ENCODE results near the gene ZNF680. TPM values are rescaled to one million over a fixed set of nuclear protein-coding genes. Genes with fewer than 3 reads are reported as not detected.
"Not testable (repeated sequence)": the region's sequence is repeated elsewhere in the genome, so short reads cannot be mapped to it uniquely, and the experiment has no call there.

ZNF680 gene
- total RNA-seq, 4 donors from 2014 or later = 4.7 to 33.6 (median 15.1) TPM

DNA sequence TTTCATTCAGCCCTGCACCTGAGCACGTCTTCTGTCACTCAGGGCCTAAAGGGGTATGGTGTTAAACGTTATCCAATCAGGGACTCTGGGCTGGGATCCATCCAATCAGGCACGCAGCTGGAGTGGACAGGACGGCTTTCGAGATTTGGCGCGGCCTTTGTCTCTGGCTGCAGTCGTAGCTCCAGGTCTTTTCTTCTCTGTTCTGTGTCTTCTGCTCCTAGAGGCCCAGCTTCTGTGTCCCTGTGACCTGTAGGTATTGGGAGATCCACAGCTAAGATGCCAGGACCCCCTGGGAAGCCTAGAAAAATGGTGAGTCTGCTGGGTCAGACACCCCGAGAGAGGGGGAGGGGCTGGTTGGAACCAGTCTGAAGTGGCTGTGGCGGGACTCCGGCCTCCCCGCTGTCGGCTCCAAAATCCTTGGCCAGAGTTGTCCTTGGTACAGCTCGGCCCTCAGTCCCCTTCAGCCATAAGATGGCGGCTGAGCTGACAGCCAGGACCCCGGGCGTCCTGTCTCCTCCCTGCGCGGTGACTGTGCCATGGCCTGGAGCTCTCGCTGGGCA is 11.7 kb upstream of the ZNF680 start:
- TF ChIP-seq, protein P1, sequence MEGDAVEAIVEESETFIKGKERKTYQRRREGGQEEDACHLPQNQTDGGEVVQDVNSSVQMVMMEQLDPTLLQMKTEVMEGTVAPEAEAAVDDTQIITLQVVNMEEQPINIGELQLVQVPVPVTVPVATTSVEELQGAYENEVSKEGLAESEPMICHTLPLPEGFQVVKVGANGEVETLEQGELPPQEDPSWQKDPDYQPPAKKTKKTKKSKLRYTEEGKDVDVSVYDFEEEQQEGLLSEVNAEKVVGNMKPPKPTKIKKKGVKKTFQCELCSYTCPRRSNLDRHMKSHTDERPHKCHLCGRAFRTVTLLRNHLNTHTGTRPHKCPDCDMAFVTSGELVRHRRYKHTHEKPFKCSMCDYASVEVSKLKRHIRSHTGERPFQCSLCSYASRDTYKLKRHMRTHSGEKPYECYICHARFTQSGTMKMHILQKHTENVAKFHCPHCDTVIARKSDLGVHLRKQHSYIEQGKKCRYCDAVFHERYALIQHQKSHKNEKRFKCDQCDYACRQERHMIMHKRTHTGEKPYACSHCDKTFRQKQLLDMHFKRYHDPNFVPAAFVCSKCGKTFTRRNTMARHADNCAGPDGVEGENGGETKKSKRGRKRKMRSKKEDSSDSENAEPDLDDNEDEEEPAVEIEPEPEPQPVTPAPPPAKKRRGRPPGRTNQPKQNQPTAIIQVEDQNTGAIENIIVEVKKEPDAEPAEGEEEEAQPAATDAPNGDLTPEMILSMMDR (IDR thresholded peaks at IDR 0.05) = no peak
- peak; percentile 68 for DNase-seq (ENCODE audit: low spot score)
- peak; percentile 82 for ATAC-seq (ENCODE audit: low FRiP score)

DNA sequence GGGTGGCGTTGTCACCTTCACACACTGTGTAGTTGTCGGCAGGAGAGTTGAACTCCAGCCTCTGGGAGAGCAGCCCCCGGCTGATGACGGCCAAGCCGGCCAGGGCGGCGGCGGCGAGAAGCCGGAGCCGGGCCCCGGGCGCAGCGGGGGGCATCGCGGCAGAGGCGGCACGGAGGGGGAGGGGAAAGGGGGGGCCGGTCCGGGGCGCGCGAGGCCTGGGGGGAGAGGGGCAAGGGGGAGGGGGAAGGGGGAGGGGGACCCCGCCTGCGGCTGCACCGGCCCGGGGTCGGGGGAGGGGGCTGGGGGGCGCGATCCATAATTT is 7.4 kb upstream of the ZNF680 start:
- not testable (repeated sequence) for ATAC-seq (ENCODE audit: low FRiP score); DNase-seq (ENCODE audit: low spot score)

DNA sequence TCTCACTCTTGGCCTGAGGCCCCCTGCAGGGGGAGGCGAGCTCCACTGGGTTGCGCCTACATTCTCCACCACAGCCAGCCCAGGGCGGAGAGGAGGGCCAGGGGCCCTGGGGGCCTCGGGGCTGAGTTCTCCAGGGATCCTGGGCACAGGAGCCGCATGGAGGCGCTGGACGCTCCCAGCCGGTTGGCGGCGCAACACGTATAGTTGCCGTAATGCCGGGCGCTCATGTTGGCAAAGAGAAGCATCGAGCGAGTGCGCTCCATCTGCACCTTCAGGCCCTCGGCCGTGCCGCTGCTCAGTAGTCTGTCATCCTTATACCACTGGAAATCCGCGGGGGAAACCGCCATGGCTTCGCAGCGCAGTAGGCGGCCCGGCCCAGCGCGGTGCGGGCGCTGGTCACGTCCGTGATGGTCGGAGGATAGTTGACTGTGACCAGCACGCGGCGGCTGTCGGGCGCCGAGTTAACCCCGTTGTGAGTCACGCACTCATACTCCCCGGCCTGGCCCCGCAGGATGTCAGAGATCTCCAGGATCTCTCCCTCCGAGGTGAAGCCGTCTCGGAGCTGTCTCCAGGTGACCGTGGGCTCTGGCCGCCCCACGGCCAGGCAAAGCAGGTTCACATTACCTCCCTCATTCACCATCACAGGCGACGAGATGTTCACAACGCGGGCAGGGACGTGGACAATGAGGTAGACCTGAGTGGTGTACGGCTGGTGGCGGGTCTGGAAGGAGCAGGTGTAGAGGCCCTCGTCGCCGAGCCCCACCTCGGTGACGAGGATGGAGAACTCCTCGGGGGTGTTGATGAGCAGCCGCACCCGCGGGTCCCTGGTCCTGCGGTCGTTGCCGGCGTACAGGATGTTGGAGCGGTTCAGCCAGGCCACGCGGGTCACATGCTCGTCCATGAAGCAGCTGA is 6.8 kb upstream of the ZNF680 start:
- peak; percentile 87 for ATAC-seq (ENCODE audit: low FRiP score)
- DNase-seq (ENCODE audit: low spot score) = not testable (repeated sequence)

DNA sequence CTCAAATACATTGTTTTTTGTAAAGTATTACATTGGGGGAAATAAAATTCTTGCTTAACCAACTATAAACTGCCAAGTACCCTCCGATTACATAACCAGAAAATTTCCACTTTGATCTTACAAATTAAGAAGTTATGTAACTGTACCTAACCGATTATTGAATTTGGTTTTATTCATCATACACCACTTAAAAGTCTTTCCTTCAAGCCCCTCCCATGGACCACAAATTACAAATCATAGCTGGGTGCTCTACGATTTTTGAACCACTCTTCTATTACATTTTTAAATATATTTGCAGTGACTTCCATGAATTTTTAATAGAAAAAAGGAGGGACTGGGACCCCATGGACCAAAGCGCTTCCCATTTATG is 630 bp downstream of the ZNF680 start:
- TF ChIP-seq, protein P1 (IDR thresholded peaks at IDR 0.05) = no peak
- ATAC-seq (ENCODE audit: low FRiP score) (no peak), DNase-seq (ENCODE audit: low spot score) (no peak)

DNA sequence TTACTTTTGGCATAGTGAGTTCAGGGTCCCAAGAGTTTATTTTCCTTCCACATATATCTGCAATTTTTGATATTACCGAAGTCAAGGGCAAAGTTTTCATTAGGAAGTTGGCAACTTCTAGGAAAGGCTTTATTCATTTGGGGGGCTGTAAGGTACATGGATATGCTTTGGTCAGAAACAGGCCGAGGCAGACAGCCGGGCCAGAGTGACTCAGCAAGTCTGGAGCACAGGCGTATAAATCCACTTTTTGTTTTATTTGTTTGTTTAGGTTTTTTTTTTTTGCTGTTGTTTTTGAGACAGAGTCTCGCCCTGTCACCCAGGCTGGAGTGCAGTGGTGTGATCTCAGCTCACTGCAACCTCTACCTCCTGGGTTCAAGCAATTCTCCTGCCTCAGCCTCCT is 3.7 kb downstream of the ZNF680 start:
- TF ChIP-seq, protein P1 (IDR thresholded peaks at IDR 0.05) = no peak
- ATAC-seq (ENCODE audit: low FRiP score) (no peak), DNase-seq (ENCODE audit: low spot score) (no peak)

DNA sequence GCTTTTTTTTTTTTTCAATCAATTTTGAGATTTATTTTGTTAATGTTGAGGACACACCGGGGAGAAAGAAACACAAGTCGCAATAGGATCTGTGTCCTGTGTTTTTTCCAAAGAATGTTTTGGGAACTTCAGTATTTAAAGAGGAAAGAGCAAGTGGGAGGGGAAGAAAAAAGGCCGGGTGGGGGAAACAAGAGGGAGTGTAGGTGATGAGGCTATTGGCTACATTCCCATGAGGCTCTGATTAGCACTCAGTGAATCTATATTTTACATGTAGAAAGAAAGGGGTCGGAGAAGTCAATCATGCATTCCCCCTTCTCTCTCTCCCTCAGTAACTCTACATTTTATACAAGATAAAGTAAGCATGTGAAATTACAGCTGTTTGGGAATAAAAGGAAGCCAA is 4.1 kb downstream of the ZNF680 start:
- TF ChIP-seq, protein P1 (IDR thresholded peaks at IDR 0.05) = no peak
- ATAC-seq (ENCODE audit: low FRiP score) = no peak
- DNase-seq (ENCODE audit: low spot score) = no peak

DNA sequence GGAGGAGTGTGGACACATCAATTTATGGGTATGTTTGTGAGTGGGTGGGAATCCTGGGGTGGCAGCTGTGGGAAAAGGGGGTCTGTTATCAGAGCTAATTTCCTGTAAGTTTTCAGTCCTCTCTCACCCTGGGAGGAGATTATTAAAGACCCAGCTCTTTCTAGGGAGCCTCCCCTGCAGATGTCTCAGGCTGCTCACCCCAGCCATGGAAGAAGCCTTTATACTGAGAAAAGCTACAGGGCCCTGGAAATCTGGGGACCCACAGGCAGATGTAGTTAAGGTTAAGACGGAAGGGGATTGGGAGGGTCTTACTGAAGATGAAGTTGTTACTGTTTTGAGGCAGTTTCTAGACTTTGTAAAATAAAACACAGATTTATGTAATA is 4.6 kb downstream of the ZNF680 start:
- ATAC-seq (ENCODE audit: low FRiP score) (no peak), DNase-seq (ENCODE audit: low spot score) (no peak)
- TF ChIP-seq, protein P1 (IDR thresholded peaks at IDR 0.05) = no peak

DNA sequence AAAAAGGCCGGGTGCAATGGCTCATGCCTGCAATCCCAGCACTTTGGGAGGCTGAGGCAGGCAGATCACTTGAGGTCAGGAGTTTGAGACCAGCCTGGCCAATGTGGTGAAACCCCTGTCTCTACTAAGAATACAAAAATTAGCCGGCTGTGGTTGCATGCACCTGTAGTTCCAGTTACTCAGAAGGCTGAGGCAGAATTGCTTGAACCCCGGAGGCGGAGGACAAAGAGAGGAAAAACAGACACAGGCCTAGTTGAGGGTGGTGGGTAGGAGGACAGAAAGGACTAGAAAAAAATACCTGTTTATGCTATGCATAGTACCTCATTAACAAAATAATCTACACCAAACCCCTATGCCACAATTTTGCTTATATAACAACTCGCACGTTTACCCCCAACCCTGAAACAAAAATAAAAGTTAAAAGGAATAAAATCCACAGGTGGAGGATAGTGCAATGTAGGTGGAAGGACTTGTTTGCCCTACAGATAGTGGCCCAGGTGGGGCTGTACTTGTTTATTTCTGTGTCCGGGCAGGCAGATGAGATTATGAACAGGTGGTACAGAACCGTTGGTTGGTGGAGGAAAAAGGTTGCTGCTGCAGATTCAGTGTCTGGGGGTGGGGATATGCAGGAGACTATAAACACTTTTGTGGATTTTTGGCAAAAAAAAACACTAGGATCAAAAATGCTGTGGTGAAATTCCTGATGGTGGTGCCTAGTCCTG is 5.1 kb downstream of the ZNF680 start:
- ATAC-seq (ENCODE audit: low FRiP score) (no peak), DNase-seq (ENCODE audit: low spot score) (no peak)
- TF ChIP-seq, protein P1 (IDR thresholded peaks at IDR 0.05) = no peak

All from omental fat pad (tissue), 4 donors.